HEK293 (cell line): ENCODE results near the gene CLEC4G.

Experiments used
- CTCF ChIP-seq: fragments of 450-650 bp; formaldehyde crosslinking; IDR thresholded peaks from 2 replicates; pipeline ENCODE4 v1.5.1; 2016; ENCODE audit warnings: missing biosample characterization, missing genetic modification characterization
- ZNF692 ChIP-seq: fragments of 450-650 bp; formaldehyde crosslinking; IDR thresholded peaks from 2 replicates; pipeline ENCODE4 v1.5.1; 2016; ENCODE audit warnings: missing biosample characterization, missing genetic modification characterization

GRCh38 chr19:7737215-7737614 lies 5.3 kb upstream of the CLEC4G start:
- TF ChIP-seq CTCF (no peak), ZNF692 (tag by site-specific recombination) (no peak)
